Endothelial cell of umbilical vein (primary cell): Measurements from ENCODE around the gene DIAPH1.

ENCODE experiments used
- EZH2 ChIP-seq: IDR thresholded peaks from 2 replicates; pipeline ENCODE4 v1.6.1; 2012; ENCODE audit warnings: borderline replicate concordance, low read depth, mild to moderate bottlenecking, moderate library complexity, low read length, inconsistent platforms; ENCODE audit not compliant: severe bottlenecking
- POLR2A ChIP-seq: IDR thresholded peaks from 2 replicates; pipeline ENCODE4 v1.6.1; 2012; ENCODE audit warnings: low read depth, mild to moderate bottlenecking, control low read depth, low read length
- POLR2AphosphoS5 ChIP-seq: IDR thresholded peaks from 2 replicates; pipeline ENCODE4 v1.6.1; 2012; ENCODE audit warnings: low read depth, mild to moderate bottlenecking, control low read depth, low read length, moderate library complexity; ENCODE audit not compliant: insufficient read depth
- TF ChIP-seq, protein P1 (sequence below), 2 donors: IDR thresholded peaks; 1 replicate in 1 of 2; 2 replicates in 1 of 2; pipeline ENCODE4 v1.5.1; 2011; ENCODE audit warnings: low read length in 2 of 2, mild to moderate bottlenecking in 2 of 2, moderate library complexity in 2 of 2, control low read depth in 1 of 2, inconsistent platforms in 1 of 2, low read depth in 1 of 2; ENCODE audit not compliant: insufficient read depth in 1 of 2; ENCODE audit errors: extremely low read depth in 1 of 2

- TF ChIP-seq, protein P1, sequence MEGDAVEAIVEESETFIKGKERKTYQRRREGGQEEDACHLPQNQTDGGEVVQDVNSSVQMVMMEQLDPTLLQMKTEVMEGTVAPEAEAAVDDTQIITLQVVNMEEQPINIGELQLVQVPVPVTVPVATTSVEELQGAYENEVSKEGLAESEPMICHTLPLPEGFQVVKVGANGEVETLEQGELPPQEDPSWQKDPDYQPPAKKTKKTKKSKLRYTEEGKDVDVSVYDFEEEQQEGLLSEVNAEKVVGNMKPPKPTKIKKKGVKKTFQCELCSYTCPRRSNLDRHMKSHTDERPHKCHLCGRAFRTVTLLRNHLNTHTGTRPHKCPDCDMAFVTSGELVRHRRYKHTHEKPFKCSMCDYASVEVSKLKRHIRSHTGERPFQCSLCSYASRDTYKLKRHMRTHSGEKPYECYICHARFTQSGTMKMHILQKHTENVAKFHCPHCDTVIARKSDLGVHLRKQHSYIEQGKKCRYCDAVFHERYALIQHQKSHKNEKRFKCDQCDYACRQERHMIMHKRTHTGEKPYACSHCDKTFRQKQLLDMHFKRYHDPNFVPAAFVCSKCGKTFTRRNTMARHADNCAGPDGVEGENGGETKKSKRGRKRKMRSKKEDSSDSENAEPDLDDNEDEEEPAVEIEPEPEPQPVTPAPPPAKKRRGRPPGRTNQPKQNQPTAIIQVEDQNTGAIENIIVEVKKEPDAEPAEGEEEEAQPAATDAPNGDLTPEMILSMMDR (IDR thresholded peaks at IDR 0.05; ENCODE audit: extremely low read depth in 1 of 2, insufficient read depth in 1 of 2, low read depth in 1 of 2, low read length in 2 of 2): peak; percentile 68 to 73
- TF ChIP-seq POLR2AphosphoS5 (no peak), POLR2A (no peak), EZH2 (no peak)
These were observed 51.2 kb downstream of the DIAPH1 start for GRCh38 chr5:141567513-141568117.
